Thyroid gland (tissue), 4 donors: Measurements from ENCODE around the gene SLC25A30.

Experiments
- POLR2A ChIP-seq, 2 donors: fragments of 450-650 bp; IDR thresholded peaks; one replicate each; pipeline ENCODE4 v1.6.1; 2017; ENCODE audit warnings: antibody characterized with exemption in 2 of 2, mild to moderate bottlenecking in 2 of 2, moderate library complexity in 1 of 2
- TF ChIP-seq, protein P1 (sequence below), 6 experiments: fragments of 200-600 bp in 3 of 6; fragments of 450-650 bp in 3 of 6; sonication (generic) in 3 of 6; IDR thresholded peaks; one replicate each; pipeline ENCODE4 v1.5.1; 2016 to 2019; ENCODE audit warnings: antibody characterized with exemption in 6 of 6, mild to moderate bottlenecking in 2 of 6, inconsistent platforms in 1 of 6, moderate library complexity in 1 of 6

DNA sequence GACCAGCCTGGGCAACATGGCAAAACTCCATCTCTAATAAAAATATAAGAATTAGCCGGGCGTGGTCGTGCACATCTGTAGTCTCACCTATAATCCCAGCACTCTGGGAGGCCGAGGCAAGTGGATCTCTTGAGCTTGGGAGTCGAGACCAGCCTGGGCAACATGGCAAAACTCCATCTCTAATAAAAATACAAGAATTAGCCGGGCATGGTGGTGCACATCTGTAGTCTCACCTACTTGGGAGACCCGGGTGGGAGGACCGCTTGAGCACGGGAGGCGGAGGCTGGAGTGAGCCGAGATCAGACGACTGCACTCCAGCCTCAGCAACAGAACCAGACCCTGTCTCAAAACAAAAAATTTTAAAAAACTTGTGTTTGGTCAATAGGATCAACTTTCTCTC, 7.7 kb downstream of the SLC25A30 start:
- TF ChIP-seq, protein P1, sequence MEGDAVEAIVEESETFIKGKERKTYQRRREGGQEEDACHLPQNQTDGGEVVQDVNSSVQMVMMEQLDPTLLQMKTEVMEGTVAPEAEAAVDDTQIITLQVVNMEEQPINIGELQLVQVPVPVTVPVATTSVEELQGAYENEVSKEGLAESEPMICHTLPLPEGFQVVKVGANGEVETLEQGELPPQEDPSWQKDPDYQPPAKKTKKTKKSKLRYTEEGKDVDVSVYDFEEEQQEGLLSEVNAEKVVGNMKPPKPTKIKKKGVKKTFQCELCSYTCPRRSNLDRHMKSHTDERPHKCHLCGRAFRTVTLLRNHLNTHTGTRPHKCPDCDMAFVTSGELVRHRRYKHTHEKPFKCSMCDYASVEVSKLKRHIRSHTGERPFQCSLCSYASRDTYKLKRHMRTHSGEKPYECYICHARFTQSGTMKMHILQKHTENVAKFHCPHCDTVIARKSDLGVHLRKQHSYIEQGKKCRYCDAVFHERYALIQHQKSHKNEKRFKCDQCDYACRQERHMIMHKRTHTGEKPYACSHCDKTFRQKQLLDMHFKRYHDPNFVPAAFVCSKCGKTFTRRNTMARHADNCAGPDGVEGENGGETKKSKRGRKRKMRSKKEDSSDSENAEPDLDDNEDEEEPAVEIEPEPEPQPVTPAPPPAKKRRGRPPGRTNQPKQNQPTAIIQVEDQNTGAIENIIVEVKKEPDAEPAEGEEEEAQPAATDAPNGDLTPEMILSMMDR (IDR thresholded peaks at IDR 0.05): no peak
- no peak for TF ChIP-seq POLR2A (IDR thresholded peaks at IDR 0.05)
